Measurements from ENCODE around the gene ACOX2. TPM values are rescaled to one million over a fixed set of nuclear protein-coding genes. Genes with fewer than 3 reads are reported as not detected.
A peak's percentile ranks its signal among the peaks of the same experiment; 100 is the strongest.

ACOX2 gene
- total and polyA plus RNA-seq, 2 of the 13 experiments (the other 11 are each of a cell fraction or from before 2014, with no cell fraction given), result 42.6 to 98.5 TPM

GRCh38 chr3:58535531-58536500 is 1.2 kb downstream of the ACOX2 start (continued):
- no peak for TF ChIP-seq ZNF296 (CRISPR knock-in tag; conservative IDR thresholded peaks at IDR 0.05)
- TF ChIP-seq ZNF619 (CRISPR knock-in tag; IDR thresholded peaks at IDR 0.05), result 0 out of 2 replicates have a peak, but pooled peaks have one; percentile 42
- TF ChIP-seq KMT2B (CRISPR knock-in tag; IDR thresholded peaks at IDR 0.05), result 0 out of 2 replicates have a peak, but pooled peaks have one; percentile 18
- TF ChIP-seq POLR2G (IDR thresholded peaks at IDR 0.05; ENCODE audit: low read depth, low read length), result no peak
- TF ChIP-seq MTA1 (CRISPR knock-in tag; IDR thresholded peaks at IDR 0.05; ENCODE audit: borderline replicate concordance), result peak; percentile 93
- no peak for TF ChIP-seq MZF1 (CRISPR knock-in tag; IDR thresholded peaks at IDR 0.05; ENCODE audit: borderline replicate concordance)
- TF ChIP-seq ZNF704 (CRISPR knock-in tag; IDR thresholded peaks at IDR 0.05; ENCODE audit: borderline replicate concordance), result no peak
- no peak; the same call in 1 of the 2 replicates for TF ChIP-seq MXD4 (CRISPR knock-in tag; IDR thresholded peaks at IDR 0.05)
- no peak for TF ChIP-seq PAWR (CRISPR knock-in tag; IDR thresholded peaks at IDR 0.05; ENCODE audit: borderline replicate concordance)
- TF ChIP-seq HNF4A (CRISPR knock-in tag; IDR thresholded peaks at IDR 0.05), result peak; percentile 99
- TF ChIP-seq ZNF776 (CRISPR knock-in tag; IDR thresholded peaks at IDR 0.05), result no peak
- no peak for TF ChIP-seq JDP2 (CRISPR knock-in tag; IDR thresholded peaks at IDR 0.05; ENCODE audit: borderline replicate concordance)
- no peak for TF ChIP-seq RNF219 (CRISPR knock-in tag; IDR thresholded peaks at IDR 0.05)
- TF ChIP-seq TEAD2 (CRISPR knock-in tag; IDR thresholded peaks at IDR 0.05), result no peak
- TF ChIP-seq POLR2AphosphoS2 (IDR thresholded peaks at IDR 0.05; ENCODE audit: low read depth, low read length), result no peak
- TF ChIP-seq UBTF (CRISPR knock-in tag; IDR thresholded peaks at IDR 0.05), result peak; percentile 60
- TF ChIP-seq CBX2 (IDR thresholded peaks at IDR 0.05; ENCODE audit: low read depth, low read length), result no peak
- no peak for TF ChIP-seq CBX2 (CRISPR knock-in tag; IDR thresholded peaks at IDR 0.05; ENCODE audit: low read depth)
- no peak for TF ChIP-seq ZNF329 (CRISPR knock-in tag; IDR thresholded peaks at IDR 0.05; ENCODE audit: low read depth)
- TF ChIP-seq ZNF101 (CRISPR knock-in tag; IDR thresholded peaks at IDR 0.05; ENCODE audit: borderline replicate concordance, low read depth), result no peak
- TF ChIP-seq ATRX (CRISPR knock-in tag; IDR thresholded peaks at IDR 0.05; ENCODE audit: borderline replicate concordance), result no peak
- no peak for TF ChIP-seq ZNF672 (CRISPR knock-in tag; IDR thresholded peaks at IDR 0.05)
- no peak for TF ChIP-seq KDM5B (CRISPR knock-in tag; IDR thresholded peaks at IDR 0.05; ENCODE audit: borderline replicate concordance)
- peak; percentile 88 for TF ChIP-seq MED1 (CRISPR knock-in tag; IDR thresholded peaks at IDR 0.05)
